ENCODE measurements around the gene ARPP19.

GRCh38 chr15:52559575-52559974 lies 9.3 kb downstream of the ARPP19 start:
- TF ChIP-seq REST (IDR thresholded peaks at IDR 0.05) (no peak), CTCF (IDR thresholded peaks at IDR 0.05; ENCODE audit: low read depth, low read length, missing input control) (no peak), RAD21 (IDR thresholded peaks at IDR 0.05) (no peak), ATF3 (IDR thresholded peaks at IDR 0.05) (no peak), TAF1 (conservative IDR thresholded peaks at IDR 0.05) (no peak), FOXA1 (IDR thresholded peaks at IDR 0.05) (no peak), ZBTB33 (IDR thresholded peaks at IDR 0.05) (no peak), GABPA (IDR thresholded peaks at IDR 0.05 in 1 of 2, conservative IDR thresholded peaks at IDR 0.05 in 1 of 2) (no peak), YY1 (IDR thresholded peaks at IDR 0.05) (no peak), EGR1 (IDR thresholded peaks at IDR 0.05; ENCODE audit: low read depth in 2 of 2) (no peak), JUND (IDR thresholded peaks at IDR 0.05) (no peak), SP1 (IDR thresholded peaks at IDR 0.05) (no peak), MAX (IDR thresholded peaks at IDR 0.05) (no peak)

Measured in liver (tissue), 3 donors.